Natural killer cell (primary cell): Measurements from ENCODE around the gene TENM4. TPM values are rescaled to one million over a fixed set of nuclear protein-coding genes. Genes with fewer than 3 reads are reported as not detected.

Source experiments
- ATAC-seq, 3 donors: fragments of 150-1000 bp in 2 of 3; fragments of 200-7000 bp in 1 of 3; cut with Tn5 transposase; 1 replicate in 1 of 3; 2 replicates in 2 of 3; pipeline ENCODE4 v1.10.0; 2021; ENCODE audit warnings: mild to moderate bottlenecking in 2 of 3, moderate library complexity in 2 of 3
- DNase-seq, 2 donors: peaks; one replicate each; pipeline versions ENCODE4 v3.0.0 to v3.0.0-alpha.2; 2013 to 2021; ENCODE audit warnings: mixed read lengths in 1 of 2
- H3K27ac ChIP-seq: one replicate; pipeline ENCODE4 v1.5.1; 2013; ENCODE audit warnings: mild to moderate bottlenecking, low read length
- H3K27me3 ChIP-seq: one replicate; pipeline ENCODE4 v1.6.1; 2013; ENCODE audit warnings: low read length; ENCODE audit not compliant: control insufficient read depth, insufficient read depth
- H3K36me3 ChIP-seq: one replicate; pipeline ENCODE4 v1.6.1; 2013; ENCODE audit warnings: low read length; ENCODE audit not compliant: control insufficient read depth, insufficient read depth
- H3K4me1 ChIP-seq: one replicate; pipeline ENCODE4 v1.6.1; 2013; ENCODE audit warnings: low read length; ENCODE audit not compliant: control insufficient read depth, insufficient read depth
- H3K4me3 ChIP-seq: one replicate; pipeline ENCODE4 v1.5.1; 2013; ENCODE audit warnings: low read length
- H3K9me3 ChIP-seq: one replicate; pipeline ENCODE4 v1.6.1; 2013; ENCODE audit warnings: low read length; ENCODE audit not compliant: control insufficient read depth, insufficient read depth
- H3K27ac Mint-ChIP-seq, 2 donors: one replicate each; pipeline ENCODE4 v1.8.0; 2022; ENCODE audit warnings: mild to moderate bottlenecking in 2 of 2, mixed read lengths in 2 of 2, moderate library complexity in 1 of 2
- H3K27me3 Mint-ChIP-seq, 2 donors: one replicate each; pipeline ENCODE4 v1.8.0; 2022; ENCODE audit warnings: low read depth in 2 of 2, mixed read lengths in 2 of 2
- H3K36me3 Mint-ChIP-seq: one replicate; pipeline ENCODE4 v1.8.0; 2022; ENCODE audit warnings: mixed read lengths
- H3K4me1 Mint-ChIP-seq, 2 donors: one replicate each; pipeline ENCODE4 v1.8.0; 2022; ENCODE audit warnings: mixed read lengths in 2 of 2
- H3K4me3 Mint-ChIP-seq: one replicate; pipeline ENCODE4 v1.8.0; 2022; ENCODE audit warnings: mild to moderate bottlenecking, moderate library complexity, mixed read lengths
- H3K9me3 Mint-ChIP-seq, 2 donors: one replicate each; pipeline ENCODE4 v1.8.0; 2022; ENCODE audit warnings: mixed read lengths in 2 of 2
- CTCF ChIP-seq: fragments of 200-600 bp; IDR thresholded peaks from one replicate; pipeline ENCODE4 v1.8.0; 2022; ENCODE audit warnings: antibody characterized with exemption
- WGBS: methylation state at CpG from one replicate; pipeline ENCODE4 v1.1.7; 2013; ENCODE audit warnings: missing lambda C conversion rate; ENCODE audit not compliant: insufficient coverage; 5-methylcytosine and 5-hydroxymethylcytosine counted together
- intact Hi-C: fragments of 100-400 bp; cut with micrococcal nuclease; formaldehyde crosslinking; loops from one replicate; pipeline ENCODE4 v1.14.2; 2022
- total RNA-seq, 4 donors: library from RNA; stranded (reverse); fragments of 120-200 nt in 1 of 4; gene quantifications; one replicate each; pipeline versions ENCODE4 v1.2.3 to v1.2.4, GENCODE V29; 2013 to 2022

Gene TENM4
- total RNA-seq, 3 donors from 2014 or later (not counting 1 experiment from before 2014, with no cell fraction given), result 0.63 to 0.75 TPM; not detected in 1

GRCh38 chr11:79212741-79213190, 228.1 kb downstream of the TENM4 start:
- no peak overlapping the region for H3K27ac Mint-ChIP-seq
- 28% methylated on average over 6 of the region's 6 CpGs for WGBS
- H3K27me3 Mint-ChIP-seq, result no peaks in the 10 kb centered on the region
- no peak for DNase-seq
- TF ChIP-seq CTCF, result no peak
- no peaks in the 10 kb centered on the region for H3K4me1 Mint-ChIP-seq
- H3K27ac ChIP-seq, result no peak overlapping the region
- H3K36me3 ChIP-seq, result no peaks in the 10 kb centered on the region
- no peak overlapping the region for H3K4me3 Mint-ChIP-seq
- intact Hi-C loops, result no loop called here
- no peaks in the 10 kb centered on the region for H3K9me3 Mint-ChIP-seq
- no peaks in the 10 kb centered on the region for H3K9me3 ChIP-seq
- no peaks in the 10 kb centered on the region for H3K27me3 ChIP-seq
- no peaks in the 10 kb centered on the region for H3K36me3 Mint-ChIP-seq
- H3K4me3 ChIP-seq, result no peak overlapping the region
- no peak for ATAC-seq
- no peaks in the 10 kb centered on the region for H3K4me1 ChIP-seq

- no peaks in the 10 kb centered on the region for H3K9me3 Mint-ChIP-seq
- H3K4me1 ChIP-seq, result no peaks in the 10 kb centered on the region
- no peak for ATAC-seq
- 92% methylated on average over 6 of the region's 6 CpGs for WGBS
- no peak for DNase-seq
- no peaks in the 10 kb centered on the region for H3K4me1 Mint-ChIP-seq
- H3K36me3 ChIP-seq, result no peaks in the 10 kb centered on the region
- H3K4me3 Mint-ChIP-seq, result no peak overlapping the region
- intact Hi-C loops, result no loop called here
- no peaks in the 10 kb centered on the region for H3K27me3 ChIP-seq
- H3K36me3 Mint-ChIP-seq, result no peaks in the 10 kb centered on the region
- no peak overlapping the region for H3K27ac Mint-ChIP-seq
- no peak for TF ChIP-seq CTCF
- H3K9me3 ChIP-seq, result no peaks in the 10 kb centered on the region
- H3K27me3 Mint-ChIP-seq, result no peaks in the 10 kb centered on the region
- no peak overlapping the region for H3K27ac ChIP-seq
- H3K4me3 ChIP-seq, result no peak overlapping the region
Observed at GRCh38 chr11:79209540-79210266, 231.1 kb downstream of the TENM4 start.

GRCh38 chr11:79208126-79208525, 232.7 kb downstream of the TENM4 start:
- intact Hi-C loops, result no loop called here
- no peaks in the 10 kb centered on the region for H3K9me3 Mint-ChIP-seq
- H3K4me3 ChIP-seq, result no peak overlapping the region
- no peaks in the 10 kb centered on the region for H3K27me3 Mint-ChIP-seq
- TF ChIP-seq CTCF, result no peak
- H3K27me3 ChIP-seq, result no peaks in the 10 kb centered on the region
- no peaks in the 10 kb centered on the region for H3K36me3 Mint-ChIP-seq
- no peaks in the 10 kb centered on the region for H3K9me3 ChIP-seq
- no peak for DNase-seq
- no peaks in the 10 kb centered on the region for H3K4me1 ChIP-seq
- no peaks in the 10 kb centered on the region for H3K36me3 ChIP-seq
- no peak overlapping the region for H3K27ac ChIP-seq
- no peaks in the 10 kb centered on the region for H3K4me1 Mint-ChIP-seq
- WGBS, result 82% methylated on average over 2 of the region's 2 CpGs
- no peak overlapping the region for H3K4me3 Mint-ChIP-seq
- no peak for ATAC-seq
- no peak overlapping the region for H3K27ac Mint-ChIP-seq

- 63% methylated on average over 3 of the region's 4 CpGs for WGBS
- Histone ChIP-seq H3K27me3 (no peaks in the 10 kb centered on the region), H3K9me3 (no peaks in the 10 kb centered on the region), H3K36me3 (no peaks in the 10 kb centered on the region), H3K4me1 (no peaks in the 10 kb centered on the region), H3K27ac (no peak overlapping the region), H3K4me3 (no peak overlapping the region)
- no peaks in the 10 kb centered on the region for H3K36me3 Mint-ChIP-seq
- H3K27me3 Mint-ChIP-seq, result no peaks in the 10 kb centered on the region
- H3K4me3 Mint-ChIP-seq, result no peak overlapping the region
- intact Hi-C loops, result no loop called here
- no peaks in the 10 kb centered on the region for H3K4me1 Mint-ChIP-seq
- H3K9me3 Mint-ChIP-seq, result no peaks in the 10 kb centered on the region
- H3K27ac Mint-ChIP-seq, result no peak overlapping the region
- DNase-seq, result no peak
- no peak for ATAC-seq
- TF ChIP-seq CTCF, result no peak
Observed at GRCh38 chr11:79206951-79207350, 233.9 kb downstream of the TENM4 start.
